Glutamatergic neuron (in vitro differentiated cells): ENCODE measurements around the gene OR4C11. TPM values are rescaled to one million over a fixed set of nuclear protein-coding genes. Genes with fewer than 3 reads are reported as not detected.

Experiments
- DNase-seq: peaks from one replicate; pipeline ENCODE4 v3.0.0; 2022
- H3K27ac Mint-ChIP-seq: one replicate; pipeline ENCODE4 v1.8.0; 2020; ENCODE audit warnings: mild to moderate bottlenecking, mixed read lengths, inconsistent platforms; ENCODE audit not compliant: unreplicated experiment
- H3K27me3 Mint-ChIP-seq: one replicate; pipeline ENCODE4 v1.8.0; 2020; ENCODE audit warnings: mild to moderate bottlenecking, moderate library complexity, mixed read lengths, inconsistent platforms; ENCODE audit not compliant: unreplicated experiment
- H3K36me3 Mint-ChIP-seq: one replicate; pipeline ENCODE4 v1.8.0; 2020; ENCODE audit warnings: mild to moderate bottlenecking, mixed read lengths, inconsistent platforms; ENCODE audit not compliant: unreplicated experiment
- H3K4me1 Mint-ChIP-seq: one replicate; pipeline ENCODE4 v1.8.0; 2020; ENCODE audit warnings: mild to moderate bottlenecking, low read depth, mixed read lengths, inconsistent platforms; ENCODE audit not compliant: unreplicated experiment
- H3K4me3 Mint-ChIP-seq: one replicate; pipeline ENCODE4 v1.8.0; 2020; ENCODE audit warnings: mild to moderate bottlenecking, mixed read lengths, inconsistent platforms; ENCODE audit not compliant: unreplicated experiment
- H3K9me3 Mint-ChIP-seq: one replicate; pipeline ENCODE4 v1.8.0; 2020; ENCODE audit warnings: mild to moderate bottlenecking, moderate library complexity, mixed read lengths, inconsistent platforms; ENCODE audit not compliant: unreplicated experiment
- total RNA-seq: library from RNA; stranded (reverse); fragmentation: NEBNext Ultra II Directional; extraction: Animal tissue kit (Norgen Biotek cat#: 25700); gene quantifications from one replicate; pipeline ENCODE4 v1.2.1, GENCODE V29; 2021; ENCODE audit not compliant: unreplicated experiment
- TF ChIP-seq, protein P1 (sequence below): fragments of 200-600 bp; sonication (generic); IDR thresholded peaks from one replicate; pipeline ENCODE4 v1.5.0; 2021; ENCODE audit not compliant: partially characterized antibody, unreplicated experiment

Gene OR4C11
- total RNA-seq, 1 donor from 2014 or later = not detected

DNA sequence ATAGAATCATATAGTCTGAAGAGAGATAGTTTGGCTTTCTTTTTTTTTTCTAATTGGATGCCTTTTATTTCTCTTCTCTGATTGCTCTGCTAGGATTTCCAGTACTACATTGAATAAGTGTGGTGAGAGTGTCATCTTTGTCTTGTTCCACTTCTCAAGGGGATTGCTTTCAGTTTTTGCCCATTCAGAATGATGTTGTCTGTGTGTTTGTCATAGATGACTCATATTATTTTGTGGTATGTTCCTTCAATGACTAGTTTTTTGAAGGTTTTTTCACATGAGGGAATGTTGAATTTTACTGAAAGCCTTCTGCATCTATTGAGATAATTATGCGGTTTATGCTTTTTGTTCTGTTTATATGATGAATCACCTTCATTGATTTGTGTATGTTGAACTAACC is 17.1 kb upstream of the OR4C11 start:
- TF ChIP-seq, protein P1, sequence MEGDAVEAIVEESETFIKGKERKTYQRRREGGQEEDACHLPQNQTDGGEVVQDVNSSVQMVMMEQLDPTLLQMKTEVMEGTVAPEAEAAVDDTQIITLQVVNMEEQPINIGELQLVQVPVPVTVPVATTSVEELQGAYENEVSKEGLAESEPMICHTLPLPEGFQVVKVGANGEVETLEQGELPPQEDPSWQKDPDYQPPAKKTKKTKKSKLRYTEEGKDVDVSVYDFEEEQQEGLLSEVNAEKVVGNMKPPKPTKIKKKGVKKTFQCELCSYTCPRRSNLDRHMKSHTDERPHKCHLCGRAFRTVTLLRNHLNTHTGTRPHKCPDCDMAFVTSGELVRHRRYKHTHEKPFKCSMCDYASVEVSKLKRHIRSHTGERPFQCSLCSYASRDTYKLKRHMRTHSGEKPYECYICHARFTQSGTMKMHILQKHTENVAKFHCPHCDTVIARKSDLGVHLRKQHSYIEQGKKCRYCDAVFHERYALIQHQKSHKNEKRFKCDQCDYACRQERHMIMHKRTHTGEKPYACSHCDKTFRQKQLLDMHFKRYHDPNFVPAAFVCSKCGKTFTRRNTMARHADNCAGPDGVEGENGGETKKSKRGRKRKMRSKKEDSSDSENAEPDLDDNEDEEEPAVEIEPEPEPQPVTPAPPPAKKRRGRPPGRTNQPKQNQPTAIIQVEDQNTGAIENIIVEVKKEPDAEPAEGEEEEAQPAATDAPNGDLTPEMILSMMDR = no peak
- H3K4me3 Mint-ChIP-seq = no peak overlapping the region
- DNase-seq = no peak
- peaks cover 8% of the 10 kb centered on the region for H3K36me3 Mint-ChIP-seq
- H3K27ac Mint-ChIP-seq = no peak overlapping the region
- peaks cover 15% of the 10 kb centered on the region for H3K9me3 Mint-ChIP-seq
- no peaks in the 10 kb centered on the region for H3K4me1 Mint-ChIP-seq
- H3K27me3 Mint-ChIP-seq = no peaks in the 10 kb centered on the region

- peaks cover 12% of the 10 kb centered on the region for H3K9me3 Mint-ChIP-seq
- DNase-seq = no peak
- H3K4me3 Mint-ChIP-seq = no peak overlapping the region
- no peaks in the 10 kb centered on the region for H3K4me1 Mint-ChIP-seq
- no peak overlapping the region for H3K27ac Mint-ChIP-seq
- H3K27me3 Mint-ChIP-seq = no peaks in the 10 kb centered on the region
- peaks cover 8% of the 10 kb centered on the region for H3K36me3 Mint-ChIP-seq
- TF ChIP-seq, protein P1 = no peak
Observed at GRCh38 chr11:55572548-55572947, 34.9 kb downstream of the OR4C11 start.

- Mint-ChIP-seq H3K27ac (no peak within 1 kb of the TSS), H3K4me1 (no peaks in the 10 kb centered on the region), H3K27me3 (no peaks in the 10 kb centered on the region), H3K4me3 (no peak within 1 kb of the TSS), H3K36me3 (peaks cover 8% of the 10 kb centered on the region), H3K9me3 (peaks cover 9% of the 10 kb centered on the region)
- DNase-seq = no peak
- TF ChIP-seq, protein P1 = no peak
Observed at GRCh38 chr11:55571828-55572227, 35.6 kb downstream of the OR4C11 start, which contains the start of gene OR4C16. Gene OR4C16, plus strand, starts transcription at chr11:55572128. Its CDS starts 0 bp downstream, at chr11:55572128.

DNA sequence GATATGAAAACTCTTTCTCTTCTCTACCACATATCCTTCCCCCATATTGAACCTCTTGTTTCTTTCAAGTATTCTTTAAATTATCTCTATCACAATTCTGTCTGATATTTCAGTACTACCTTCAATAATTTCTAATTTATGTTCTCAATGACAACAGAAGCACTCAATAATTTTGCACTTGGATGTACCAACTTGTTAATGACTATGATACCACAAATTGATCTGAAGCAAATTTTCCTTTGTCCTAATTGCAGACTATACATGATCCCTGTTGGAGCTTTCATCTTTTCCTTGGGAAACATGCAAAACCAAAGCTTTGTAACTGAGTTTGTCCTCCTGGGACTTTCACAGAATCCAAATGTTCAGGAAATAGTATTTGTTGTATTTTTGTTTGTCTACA is 53.3 kb downstream of the OR4C11 start, which contains the start of gene OR4C15:
TSS of gene OR4C15 (plus strand) at position 301 of the 400 bp plus-strand sequence. CDS start at position 301, 0 bp downstream.
- no peaks in the 10 kb centered on the region for H3K4me1 Mint-ChIP-seq
- peaks cover 10% of the 10 kb centered on the region for H3K36me3 Mint-ChIP-seq
- H3K27ac Mint-ChIP-seq = no peak within 1 kb of the TSS
- DNase-seq = no peak
- no peak within 1 kb of the TSS for H3K4me3 Mint-ChIP-seq
- TF ChIP-seq, protein P1 = no peak
- no peaks in the 10 kb centered on the region for H3K27me3 Mint-ChIP-seq
- H3K9me3 Mint-ChIP-seq = peaks cover 9% of the 10 kb centered on the region

Other genes starting within 250 kb of the OR4C11 start
- gene OR4A15, start 239.7 kb downstream of the OR4C11 start, total RNA-seq = not detected
- gene OR4C15, start 53.2 kb downstream of the OR4C11 start, total RNA-seq = not detected
- gene OR4C16, start 35.5 kb downstream of the OR4C11 start, total RNA-seq = not detected
- not detected for gene OR4P4, start 27.5 kb upstream of the OR4C11 start, total RNA-seq
- gene OR4S2, start 40.7 kb upstream of the OR4C11 start, total RNA-seq = not detected
- gene OR4C6, start 54.6 kb upstream of the OR4C11 start, total RNA-seq = not detected
- gene OR5D13, start 165.8 kb upstream of the OR4C11 start, total RNA-seq = not detected
- not detected for gene OR5D14, start 187.9 kb upstream of the OR4C11 start, total RNA-seq
- gene OR5L1, start 203.7 kb upstream of the OR4C11 start, total RNA-seq = not detected
- not detected for gene OR5D18, start 212.0 kb upstream of the OR4C11 start, total RNA-seq
- not detected for gene OR5L2, start 219.6 kb upstream of the OR4C11 start, total RNA-seq
- not detected for gene OR5D16, start 231.1 kb upstream of the OR4C11 start, total RNA-seq